Central memory CD8-positive, alpha-beta T cell (primary cell): ENCODE results near the gene LCA5L.
"Not testable (repeated sequence)": the region's sequence is repeated elsewhere in the genome, so short reads cannot be mapped to it uniquely, and the experiment has no call there.

Experiments used
- ATAC-seq: fragments of 150-1000 bp; cut with Tn5 transposase; replicated peaks from 2 replicates; pipeline ENCODE4 v1.10.0; 2022; ENCODE audit warnings: mild to moderate bottlenecking, moderate FRiP score, moderate number of reproducible peaks; ENCODE audit not compliant: poor library complexity, severe bottlenecking; ENCODE audit errors: extremely low read depth
- DNase-seq, 2 donors: peaks; one replicate each; pipeline ENCODE4 v3.0.0; 2021; ENCODE audit warnings: low spot score in 2 of 2
- H3K27ac Mint-ChIP-seq: one replicate; pipeline ENCODE4 v1.8.0; 2022; ENCODE audit warnings: low read depth, mild to moderate bottlenecking, moderate library complexity, mixed read lengths
- H3K27me3 Mint-ChIP-seq: one replicate; pipeline ENCODE4 v1.8.0; 2022; ENCODE audit warnings: mixed read lengths
- H3K36me3 Mint-ChIP-seq: one replicate; pipeline ENCODE4 v1.8.0; 2022; ENCODE audit warnings: mild to moderate bottlenecking, moderate library complexity, mixed read lengths; ENCODE audit not compliant: insufficient read depth
- H3K4me1 Mint-ChIP-seq: one replicate; pipeline ENCODE4 v1.8.0; 2022; ENCODE audit warnings: mixed read lengths
- H3K4me3 Mint-ChIP-seq: one replicate; pipeline ENCODE4 v1.8.0; 2022; ENCODE audit warnings: mild to moderate bottlenecking, moderate library complexity, mixed read lengths
- H3K9me3 Mint-ChIP-seq: one replicate; pipeline ENCODE4 v1.8.0; 2022; ENCODE audit warnings: mixed read lengths

LCA5L gene

DNA sequence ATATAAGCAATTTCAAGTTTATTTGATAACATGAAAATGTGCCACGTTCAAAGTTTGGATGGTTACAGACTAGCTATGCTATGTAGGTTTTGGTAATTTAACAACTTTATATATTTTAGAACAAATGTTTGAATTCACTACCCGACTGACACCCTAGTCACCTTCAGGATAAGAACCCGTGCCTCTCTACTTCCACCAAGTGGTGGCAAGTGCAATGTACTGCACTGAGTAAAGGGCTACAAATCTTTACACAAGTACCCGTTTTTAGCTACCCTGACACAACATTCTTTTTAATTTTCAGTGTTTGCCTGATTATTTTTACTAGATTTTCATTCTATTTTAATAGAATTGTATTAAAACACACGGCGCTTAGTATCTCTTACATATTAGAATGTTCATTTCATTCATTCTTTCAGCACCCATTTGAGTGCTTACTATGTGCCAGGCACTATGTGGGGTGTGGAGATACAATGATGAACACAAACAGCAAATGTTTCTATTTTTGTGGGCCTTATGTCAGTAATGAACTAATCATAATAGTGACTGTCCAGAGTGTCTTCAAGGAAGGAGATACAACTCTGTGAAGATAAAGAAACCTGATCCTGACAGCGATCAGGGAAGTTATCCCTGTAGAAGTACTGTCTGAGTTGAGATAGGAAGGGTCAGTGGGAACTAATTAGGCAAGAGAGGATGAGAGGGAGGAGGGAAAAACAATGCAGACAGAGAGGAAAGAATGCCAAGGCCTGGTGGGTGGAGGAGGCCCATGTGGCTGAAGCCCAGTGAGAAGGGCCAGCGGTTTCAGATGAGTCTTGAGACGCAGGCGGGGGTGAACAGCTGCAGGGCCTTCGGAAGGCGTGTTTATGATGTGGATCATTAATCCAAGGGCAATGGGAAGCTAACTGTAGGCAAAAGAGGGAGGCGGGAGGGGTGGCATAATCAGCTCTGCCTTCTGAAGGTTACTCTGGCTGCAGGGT lies 3.8 kb downstream of the LCA5L start:
- Mint-ChIP-seq H3K4me1 (peaks cover 11% of the 10 kb centered on the region), H3K27ac (no peak overlapping the region), H3K9me3 (no peaks in the 10 kb centered on the region), H3K4me3 (no peak overlapping the region), H3K36me3 (peaks cover 20% of the 10 kb centered on the region), H3K27me3 (peaks cover 35% of the 10 kb centered on the region)
- no peak for DNase-seq
- ATAC-seq = peak; percentile 37

DNA sequence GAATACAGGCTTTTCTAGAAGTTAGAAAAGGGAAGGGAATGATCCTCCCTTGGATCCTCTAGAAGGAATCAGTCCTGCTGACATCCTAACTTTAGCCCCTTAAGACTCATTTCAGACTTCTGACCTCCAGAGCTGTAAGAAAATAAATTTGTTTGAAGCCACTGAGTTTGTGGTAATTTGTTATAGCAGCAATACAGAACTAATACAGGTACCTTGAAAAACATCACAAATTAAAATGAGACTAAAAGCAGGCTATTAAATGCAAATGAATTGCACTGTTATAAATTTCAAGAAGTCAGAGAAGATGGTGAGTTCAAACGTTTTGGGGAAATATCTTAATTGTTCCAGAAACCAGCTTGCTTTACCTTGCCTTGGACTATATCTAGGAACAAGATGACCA lies 6.3 kb downstream of the LCA5L start:
- ATAC-seq (no peak), DNase-seq (no peak)
- Mint-ChIP-seq H3K27ac (no peak overlapping the region), H3K4me1 (peaks cover under 1% of the 10 kb centered on the region), H3K4me3 (no peak overlapping the region), H3K27me3 (peaks cover 35% of the 10 kb centered on the region), H3K36me3 (peaks cover 3% of the 10 kb centered on the region), H3K9me3 (no peaks in the 10 kb centered on the region)

DNA sequence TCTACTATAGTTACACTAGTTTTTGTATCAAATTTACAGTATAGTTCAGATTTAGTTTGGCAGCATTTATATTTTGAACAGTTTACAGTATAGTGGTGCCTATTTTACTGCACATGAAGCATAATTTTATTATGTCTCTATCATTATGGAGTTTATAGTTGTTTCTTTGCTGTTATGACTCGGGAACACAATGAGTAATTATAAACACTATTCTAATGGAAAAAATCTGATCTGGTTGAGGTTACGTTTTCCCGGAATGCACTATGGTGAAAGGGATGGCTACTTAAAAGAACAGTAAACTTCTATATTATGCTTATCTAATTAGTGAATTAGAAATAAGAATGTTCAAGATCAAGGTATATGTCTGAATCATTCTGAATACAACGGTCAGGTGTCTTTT lies 10.6 kb downstream of the LCA5L start:
- H3K36me3 Mint-ChIP-seq = peaks cover 2% of the 10 kb centered on the region
- no peak for DNase-seq
- no peak for ATAC-seq
- no peak overlapping the region for H3K4me3 Mint-ChIP-seq
- H3K4me1 Mint-ChIP-seq = no peaks in the 10 kb centered on the region
- H3K9me3 Mint-ChIP-seq = no peaks in the 10 kb centered on the region
- peaks cover 28% of the 10 kb centered on the region for H3K27me3 Mint-ChIP-seq
- no peak overlapping the region for H3K27ac Mint-ChIP-seq

GRCh38 chr21:39430954-39431353 lies 14.6 kb downstream of the LCA5L start:
- no peak overlapping the region for H3K27ac Mint-ChIP-seq
- no peak overlapping the region for H3K4me3 Mint-ChIP-seq
- no peaks in the 10 kb centered on the region for H3K4me1 Mint-ChIP-seq
- DNase-seq = no peak
- H3K9me3 Mint-ChIP-seq = no peaks in the 10 kb centered on the region
- peaks cover 3% of the 10 kb centered on the region for H3K36me3 Mint-ChIP-seq
- no peak for ATAC-seq
- H3K27me3 Mint-ChIP-seq = peaks cover 13% of the 10 kb centered on the region

GRCh38 chr21:39430457-39430856 lies 15.1 kb downstream of the LCA5L start:
- Mint-ChIP-seq H3K27me3 (peaks cover 13% of the 10 kb centered on the region), H3K4me3 (no peak overlapping the region), H3K9me3 (no peaks in the 10 kb centered on the region), H3K27ac (no peak overlapping the region), H3K4me1 (no peaks in the 10 kb centered on the region), H3K36me3 (peaks cover 3% of the 10 kb centered on the region)
- ATAC-seq (no peak), DNase-seq (no peak)

- no peak for ATAC-seq
- Mint-ChIP-seq H3K27me3 (peaks cover 13% of the 10 kb centered on the region), H3K36me3 (peaks cover 5% of the 10 kb centered on the region), H3K4me3 (no peak overlapping the region), H3K27ac (no peak overlapping the region), H3K9me3 (no peaks in the 10 kb centered on the region), H3K4me1 (no peaks in the 10 kb centered on the region)
- DNase-seq = no peak
Observed at GRCh38 chr21:39430016-39430415, 15.6 kb downstream of the LCA5L start.

GRCh38 chr21:39429445-39429844 lies 16.1 kb downstream of the LCA5L start:
- DNase-seq (no peak), ATAC-seq (no peak)
- Mint-ChIP-seq H3K27me3 (peaks cover 13% of the 10 kb centered on the region), H3K36me3 (peaks cover 5% of the 10 kb centered on the region), H3K4me1 (no peaks in the 10 kb centered on the region), H3K27ac (no peak overlapping the region), H3K9me3 (no peaks in the 10 kb centered on the region), H3K4me3 (no peak overlapping the region)

GRCh38 chr21:39422527-39423241 lies 22.9 kb downstream of the LCA5L start:
- ATAC-seq (no peak), DNase-seq (no peak)
- H3K27ac Mint-ChIP-seq = no peak overlapping the region
- no peaks in the 10 kb centered on the region for H3K9me3 Mint-ChIP-seq
- no peaks in the 10 kb centered on the region for H3K27me3 Mint-ChIP-seq
- H3K4me1 Mint-ChIP-seq = no peaks in the 10 kb centered on the region
- peaks cover 5% of the 10 kb centered on the region for H3K36me3 Mint-ChIP-seq
- H3K4me3 Mint-ChIP-seq = no peak overlapping the region

DNA sequence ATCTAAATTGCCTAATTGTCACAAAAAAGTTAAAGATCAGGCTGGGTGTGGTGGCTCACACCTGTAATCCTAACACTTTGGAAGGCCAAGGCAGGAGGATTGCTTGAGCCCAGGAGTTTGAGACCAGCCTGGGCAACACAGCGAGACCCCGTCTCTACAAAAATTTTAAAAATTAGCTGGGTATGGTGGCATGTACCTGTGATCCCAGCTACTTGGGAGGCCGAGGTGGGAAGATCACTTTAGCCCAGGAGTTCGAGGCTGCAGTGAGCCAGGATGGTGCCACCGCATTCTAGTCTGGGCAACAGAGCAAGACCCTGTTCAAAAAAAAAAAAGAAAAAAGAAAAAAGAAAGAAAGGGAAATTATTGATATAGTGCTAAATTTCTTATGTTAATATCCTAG lies 26.4 kb downstream of the LCA5L start:
- not testable (repeated sequence) for H3K9me3 Mint-ChIP-seq, DNase-seq, ATAC-seq, H3K27me3 Mint-ChIP-seq, H3K27ac Mint-ChIP-seq, H3K4me1 Mint-ChIP-seq, H3K4me3 Mint-ChIP-seq, H3K36me3 Mint-ChIP-seq

DNA sequence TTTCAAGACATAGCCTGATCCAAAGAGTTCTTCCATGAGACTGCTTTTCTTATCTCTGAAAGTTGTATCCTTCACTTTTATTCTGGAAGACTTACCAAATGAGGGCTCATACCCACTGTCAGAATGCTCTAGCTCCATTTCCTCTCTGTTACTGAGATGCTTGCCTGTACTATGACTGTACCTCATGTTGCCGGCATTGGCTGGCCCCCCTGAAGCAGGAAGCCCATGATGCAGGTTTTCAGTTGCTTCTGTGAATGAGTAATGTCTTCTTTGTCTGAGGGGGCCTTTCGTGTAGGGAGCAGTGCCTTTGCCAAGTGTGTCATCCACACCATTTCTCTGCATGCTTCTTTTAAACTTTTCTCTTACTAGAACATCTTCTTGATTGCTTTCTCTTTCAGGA lies 39.5 kb downstream of the LCA5L start:
- no peak for ATAC-seq
- H3K4me3 Mint-ChIP-seq = no peak overlapping the region
- no peaks in the 10 kb centered on the region for H3K27me3 Mint-ChIP-seq
- no peaks in the 10 kb centered on the region for H3K4me1 Mint-ChIP-seq
- peaks cover 1% of the 10 kb centered on the region for H3K36me3 Mint-ChIP-seq
- DNase-seq = no peak
- no peaks in the 10 kb centered on the region for H3K9me3 Mint-ChIP-seq
- H3K27ac Mint-ChIP-seq = no peak overlapping the region

DNA sequence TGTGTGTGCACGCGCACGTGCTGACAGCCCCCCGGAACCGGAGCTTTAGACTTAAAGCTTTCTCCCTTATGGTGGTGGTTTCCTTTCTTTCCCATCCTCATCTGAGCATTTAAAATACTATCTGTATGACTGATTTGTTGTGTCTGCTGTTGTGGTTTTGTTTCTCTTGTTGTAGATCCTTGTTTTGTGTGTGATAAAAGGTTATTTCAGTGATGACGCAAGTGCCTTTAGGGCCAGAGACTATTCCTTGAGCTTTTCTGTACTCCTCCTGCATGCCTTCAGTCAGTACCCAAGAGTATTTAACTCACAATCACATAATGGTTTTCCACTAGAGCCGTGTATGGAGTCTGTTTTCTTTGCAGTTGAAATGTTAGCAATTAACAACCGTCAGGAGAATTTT lies 45.4 kb downstream of the LCA5L start:
- ATAC-seq = no peak
- Mint-ChIP-seq H3K4me3 (no peak overlapping the region), H3K27me3 (no peaks in the 10 kb centered on the region), H3K27ac (no peak overlapping the region), H3K9me3 (no peaks in the 10 kb centered on the region), H3K36me3 (peaks cover 16% of the 10 kb centered on the region), H3K4me1 (no peaks in the 10 kb centered on the region)
- DNase-seq = no peak

GRCh38 chr21:39397646-39398385 lies 47.8 kb downstream of the LCA5L start:
- no peaks in the 10 kb centered on the region for H3K9me3 Mint-ChIP-seq
- peaks cover 22% of the 10 kb centered on the region for H3K36me3 Mint-ChIP-seq
- no peaks in the 10 kb centered on the region for H3K4me1 Mint-ChIP-seq
- no peak overlapping the region for H3K27ac Mint-ChIP-seq
- DNase-seq (no peak), ATAC-seq (no peak)
- H3K4me3 Mint-ChIP-seq = no peak overlapping the region
- H3K27me3 Mint-ChIP-seq = no peaks in the 10 kb centered on the region
